Liver (tissue), 9 donors: ENCODE results near the gene CXCR1. TPM values are rescaled to one million over a fixed set of nuclear protein-coding genes. Genes with fewer than 3 reads are reported as not detected.

Experiments
- DNase-seq: peaks from one replicate; pipeline ENCODE4 v3.0.0-alpha.2; 2017; ENCODE audit warnings: low spot score
- H3K27ac ChIP-seq, 2 donors: one replicate each; pipeline ENCODE4 v1.7.0; 2013; ENCODE audit warnings: inconsistent platforms in 2 of 2, low read length in 2 of 2, control low read depth in 1 of 2, low read depth in 1 of 2, mild to moderate bottlenecking in 1 of 2
- H3K27me3 ChIP-seq, 4 donors: one replicate each; pipeline versions ENCODE4 v1.6.1 to v1.7.0; 2013; ENCODE audit warnings: low read length in 3 of 4, inconsistent platforms in 1 of 4, mild to moderate bottlenecking in 1 of 4, moderate library complexity in 1 of 4; ENCODE audit not compliant: control insufficient read depth in 4 of 4, insufficient read depth in 4 of 4
- H3K36me3 ChIP-seq, 4 donors: one replicate each; pipeline versions ENCODE4 v1.6.1 to v1.7.0; 2013; ENCODE audit warnings: low read length in 3 of 4, mild to moderate bottlenecking in 3 of 4, low read depth in 1 of 4, moderate library complexity in 1 of 4; ENCODE audit not compliant: control insufficient read depth in 4 of 4, insufficient read depth in 3 of 4
- H3K4me1 ChIP-seq, 4 donors: one replicate each; pipeline versions ENCODE4 v1.6.1 to v1.7.0; 2013; ENCODE audit warnings: low read length in 3 of 4, mild to moderate bottlenecking in 3 of 4, moderate library complexity in 1 of 4; ENCODE audit not compliant: control insufficient read depth in 4 of 4, insufficient read depth in 4 of 4
- H3K4me3 ChIP-seq, 3 donors: one replicate each; pipeline versions ENCODE4 v1.6.1 to v1.7.0; 2013; ENCODE audit warnings: low read length in 3 of 3, control low read depth in 1 of 3, low read depth in 1 of 3, mild to moderate bottlenecking in 1 of 3
- H3K9ac ChIP-seq, 2 donors: one replicate each; pipeline ENCODE4 v1.7.0; 2013; ENCODE audit warnings: low read length in 2 of 2, mild to moderate bottlenecking in 2 of 2, moderate library complexity in 2 of 2, control low read depth in 1 of 2, low read depth in 1 of 2
- H3K9me3 ChIP-seq, 4 donors: one replicate each; pipeline versions ENCODE4 v1.6.1 to v1.7.0; 2013; ENCODE audit warnings: low read length in 3 of 4; ENCODE audit not compliant: control insufficient read depth in 4 of 4
- ATF3 ChIP-seq: IDR thresholded peaks from 2 replicates; pipeline ENCODE4 v1.6.1; 2016; ENCODE audit warnings: antibody characterized with exemption
- CTCF ChIP-seq: fragments of 150-350 bp; IDR thresholded peaks from 2 replicates; pipeline ENCODE4 v1.5.1; 2017; ENCODE audit warnings: improper control_type of control experiment, low read depth, low read length; ENCODE audit not compliant: missing input control
- FOXA1 ChIP-seq: IDR thresholded peaks from 2 replicates; pipeline ENCODE4 v1.6.1; 2016; ENCODE audit warnings: antibody characterized with exemption
- HNF4A ChIP-seq, 2 donors: conservative IDR thresholded peaks; 2 replicates each; pipeline ENCODE4 v1.6.1; 2016; ENCODE audit warnings: antibody characterized with exemption in 2 of 2, mild to moderate bottlenecking in 2 of 2
- HNF4G ChIP-seq: IDR thresholded peaks from 2 replicates; pipeline ENCODE4 v1.6.1; 2016; ENCODE audit warnings: antibody characterized with exemption
- MAX ChIP-seq: IDR thresholded peaks from 2 replicates; pipeline ENCODE4 v1.6.1; 2016; ENCODE audit warnings: antibody characterized with exemption
- RAD21 ChIP-seq, 2 donors: IDR thresholded peaks; 2 replicates each; pipeline ENCODE4 v1.6.1; 2016; ENCODE audit warnings: antibody characterized with exemption in 2 of 2, mild to moderate bottlenecking in 2 of 2
- RXRA ChIP-seq, 2 donors: IDR thresholded peaks; 2 replicates each; pipeline ENCODE4 v1.6.1; 2017 to 2018; ENCODE audit warnings: antibody characterized with exemption in 2 of 2, mild to moderate bottlenecking in 1 of 2
- TAF1 ChIP-seq: conservative IDR thresholded peaks from 2 replicates; pipeline ENCODE4 v1.6.1; 2016; ENCODE audit warnings: antibody characterized with exemption, mild to moderate bottlenecking
- YY1 ChIP-seq: IDR thresholded peaks from 2 replicates; pipeline ENCODE4 v1.6.1; 2016; ENCODE audit warnings: antibody characterized with exemption, mild to moderate bottlenecking
- ZBTB33 ChIP-seq: IDR thresholded peaks from 2 replicates; pipeline ENCODE4 v1.6.1; 2016; ENCODE audit warnings: antibody characterized with exemption
- WGBS: extraction: QIAGEN DNeasy Blood & Tissue Kit; methylation state at CpG from one replicate; pipeline ENCODE4 v1.1.7; 2013; 5-methylcytosine and 5-hydroxymethylcytosine counted together
- polyA plus RNA-seq, 2 donors: library from polyadenylated mRNA; stranded (reverse) in 1 of 2; unstranded in 1 of 2; fragments of 200-250 nt in 1 of 2; fragments of >200 nt in 1 of 2; fragmentation: Nextera tagmentation in 1 of 2; extraction: Ambion mirVana in 1 of 2; gene quantifications; one replicate each; pipeline versions ENCODE4 v1.2.1 to v1.2.3, GENCODE V29; 2013 to 2015
- total RNA-seq, 2 donors: library from RNA; depleted of rRNA; stranded (reverse); fragments of >200 nt; gene quantifications; one replicate each; pipeline ENCODE4 v1.2.3, GENCODE V29; 2014
- donor health status: healthy.
- donor health status: healthy.
- donor health status: healthy.
- donor health status: healthy.
- donor health status: healthy.

The CXCR1 gene
- total and polyA plus RNA-seq, 4 donors, result 0.26 to 1.8 (median 0.71) TPM

- TF ChIP-seq MAX (no peak), YY1 (no peak), TAF1 (no peak)
Observed at GRCh38 chr2:218146056-218146455, 20.7 kb downstream of the CXCR1 start (continued).

GRCh38 chr2:218145124-218145523 lies 21.6 kb downstream of the CXCR1 start:
- TF ChIP-seq HNF4A (conservative IDR thresholded peaks at IDR 0.05) (no peak), ATF3 (no peak), HNF4G (no peak)
- Histone ChIP-seq H3K27me3 (no peaks in the 10 kb centered on the region), H3K36me3 (no peaks in the 10 kb centered on the region), H3K9me3 (no peaks in the 10 kb centered on the region), H3K4me3 (no peak overlapping the region), H3K9ac (no peak overlapping the region), H3K4me1 (no peaks in the 10 kb centered on the region), H3K27ac (no peak overlapping the region)
- WGBS, result 38% methylated on average over 3 of the region's 3 CpGs
- DNase-seq, result no peak

GRCh38 chr2:218138047-218138446 lies 28.7 kb downstream of the CXCR1 start:
- H3K4me1 ChIP-seq, result no peaks in the 10 kb centered on the region
- WGBS, result 70% methylated on average over 4 of the region's 4 CpGs
- DNase-seq, result no peak
- peaks cover 0 to 16% (median 0%) of the 10 kb centered on the region in 4 donors for H3K27me3 ChIP-seq
- no peak for TF ChIP-seq HNF4G
- TF ChIP-seq CTCF, result no peak
- TF ChIP-seq RAD21 (IDR thresholded peaks at IDR 0.05), result no peak
- no peak overlapping the region for H3K4me3 ChIP-seq
- no peak overlapping the region for H3K27ac ChIP-seq
- H3K9ac ChIP-seq, result no peak overlapping the region
- H3K36me3 ChIP-seq, result no peaks in the 10 kb centered on the region
- no peaks in the 10 kb centered on the region for H3K9me3 ChIP-seq

GRCh38 chr2:218137514-218137913 lies 29.2 kb downstream of the CXCR1 start:
- no peak overlapping the region for H3K4me3 ChIP-seq
- DNase-seq, result no peak
- no peak overlapping the region for H3K27ac ChIP-seq
- H3K9me3 ChIP-seq, result no peaks in the 10 kb centered on the region
- TF ChIP-seq TAF1, result no peak
- TF ChIP-seq RXRA (IDR thresholded peaks at IDR 0.05), result no peak
- TF ChIP-seq RAD21 (IDR thresholded peaks at IDR 0.05), result no peak
- no peak for TF ChIP-seq FOXA1
- no peak for TF ChIP-seq ZBTB33
- WGBS, result 61% methylated on average over 3 of the region's 3 CpGs
- no peaks in the 10 kb centered on the region for H3K36me3 ChIP-seq
- H3K9ac ChIP-seq, result no peak overlapping the region
- H3K27me3 ChIP-seq, result peaks cover 0 to 16% (median 0%) of the 10 kb centered on the region in 4 donors
- H3K4me1 ChIP-seq, result no peaks in the 10 kb centered on the region
